Endothelial cell of umbilical vein (primary cell): ENCODE measurements around the gene R3HCC1L. TPM values are rescaled to one million over a fixed set of nuclear protein-coding genes. Genes with fewer than 3 reads are reported as not detected.
"Not testable (repeated sequence)": the region's sequence is repeated elsewhere in the genome, so short reads cannot be mapped to it uniquely, and the experiment has no call there.

Experiments
- BruUV-seq: library from RNA; stranded (reverse); fragments of 400-500 nt; replicated peaks from 2 replicates; lab custom pipeline; 2021; lab: Mats Ljungman, UMichigan
- CTCF ChIA-PET: fragments of 300-600, 350-600 bp; sonication (Branson Sonifier 250); formaldehyde crosslinking; loops from one replicate; lab custom pipeline; 2021; ENCODE audit warnings: antibody characterized with exemption, inconsistent platforms; lab: Charles Lee
- POLR2A ChIA-PET: fragments of 300-600, 350-600 bp; sonication (Branson Sonifier 250); formaldehyde crosslinking; loops from one replicate; lab custom pipeline; 2021; ENCODE audit warnings: antibody characterized with exemption, inconsistent platforms; lab: Charles Lee
- DNase-seq: peaks from one replicate; pipeline ENCODE4 v3.0.0-alpha.2; 2011; ENCODE audit warnings: low read depth, low spot score
- FAIRE-seq: peaks from 2 replicates; lab custom pipeline; 2011; peaks lifted over from hg19 to GRCh38; lab: Jason Lieb, UNC
- H2AFZ ChIP-seq: 2 replicates; pipeline ENCODE4 v1.6.0; 2012; ENCODE audit warnings: low read depth, low read length, control low read depth, inconsistent platforms
- H3K27ac ChIP-seq: 2 replicates; pipeline ENCODE4 v1.5.1; 2011; ENCODE audit warnings: low read depth, mild to moderate bottlenecking, control low read depth, low read length, moderate library complexity; ENCODE audit not compliant: insufficient read depth
- H3K27me3 ChIP-seq, 2 experiments: 2 replicates each; pipeline versions ENCODE4 v1.6.0 to v1.6.1; 2011; ENCODE audit warnings: low read length in 2 of 2, mixed read lengths in 1 of 2; ENCODE audit not compliant: control insufficient read depth in 2 of 2, insufficient read depth in 2 of 2
- H3K36me3 ChIP-seq, 2 experiments: 2 replicates in 1 of 2; 3 replicates in 1 of 2; pipeline ENCODE4 v1.5.1; 2011; ENCODE audit warnings: low read length in 2 of 2, mild to moderate bottlenecking in 1 of 2, moderate library complexity in 1 of 2; ENCODE audit not compliant: control insufficient read depth in 2 of 2, insufficient read depth in 2 of 2; ENCODE audit errors: extremely low read depth in 1 of 2
- H3K4me1 ChIP-seq: 3 replicates; pipeline ENCODE4 v1.5.1; 2011; ENCODE audit warnings: mild to moderate bottlenecking, low read length; ENCODE audit not compliant: control insufficient read depth, insufficient read depth; ENCODE audit errors: extremely low read depth
- H3K4me2 ChIP-seq: 2 replicates; pipeline ENCODE4 v1.6.1; 2011; ENCODE audit warnings: low read length, control low read depth, mixed read lengths; ENCODE audit not compliant: insufficient read depth
- H3K4me3 ChIP-seq, 3 experiments: fragments of 200-600 bp in 1 of 3; sonication (generic), shearing (Covaris generic) in 1 of 3; replicated peaks in 1 of 3; 2 replicates each; pipeline ENCODE4 v1.5.1; 2011 to 2016; ENCODE audit warnings: control low read depth in 3 of 3, low read length in 3 of 3, mild to moderate bottlenecking in 2 of 3, inconsistent platforms in 1 of 3, low read depth in 1 of 3, moderate library complexity in 1 of 3; ENCODE audit not compliant: insufficient read depth in 1 of 3
- H3K79me2 ChIP-seq: 2 replicates; pipeline ENCODE4 v1.6.0; 2012; ENCODE audit warnings: low read length, inconsistent platforms; ENCODE audit not compliant: control insufficient read depth, insufficient read depth
- H3K9ac ChIP-seq: replicated peaks from 2 replicates; pipeline ENCODE3; 2011; ENCODE audit warnings: low read length, control low read depth; ENCODE audit not compliant: insufficient read depth; ENCODE audit errors: extremely low read depth
- H3K9me1 ChIP-seq: replicated peaks from 3 replicates; pipeline ENCODE4 v1.6.0; 2011; ENCODE audit warnings: mild to moderate bottlenecking, low read length; ENCODE audit not compliant: control insufficient read depth, insufficient read depth; ENCODE audit errors: extremely low read depth
- H3K9me3 ChIP-seq: replicated peaks from 2 replicates; pipeline ENCODE4 v1.5.1; 2012; ENCODE audit warnings: low read length, inconsistent platforms; ENCODE audit not compliant: control insufficient read depth, insufficient read depth
- H4K20me1 ChIP-seq: replicated peaks from 2 replicates; pipeline ENCODE3; 2011; ENCODE audit warnings: mild to moderate bottlenecking, low read length; ENCODE audit not compliant: control insufficient read depth, insufficient read depth; ENCODE audit errors: extremely low read depth
- FOS ChIP-seq: IDR thresholded peaks from 2 replicates; pipeline ENCODE4 v1.6.1; 2011; ENCODE audit warnings: mild to moderate bottlenecking, low read length, moderate library complexity, borderline replicate concordance; ENCODE audit not compliant: insufficient read depth
- GATA2 ChIP-seq: IDR thresholded peaks from 2 replicates; pipeline ENCODE4 v1.7.0; 2011; ENCODE audit warnings: low read depth, mild to moderate bottlenecking, moderate library complexity, mixed read lengths, low read length; ENCODE audit not compliant: insufficient read length, insufficient read depth
- JUN ChIP-seq: IDR thresholded peaks from 2 replicates; pipeline ENCODE4 v1.6.1; 2011; ENCODE audit warnings: borderline replicate concordance, low read depth; ENCODE audit not compliant: insufficient read length, insufficient read depth
- MYC ChIP-seq: IDR thresholded peaks from one replicate; pipeline ENCODE4 v1.6.1; 2011; ENCODE audit warnings: mild to moderate bottlenecking, low read depth, low read length
- POLR2A ChIP-seq: IDR thresholded peaks from 2 replicates; pipeline ENCODE4 v1.6.1; 2012; ENCODE audit warnings: low read depth, mild to moderate bottlenecking, control low read depth, low read length
- POLR2AphosphoS5 ChIP-seq: IDR thresholded peaks from 2 replicates; pipeline ENCODE4 v1.6.1; 2012; ENCODE audit warnings: low read depth, mild to moderate bottlenecking, control low read depth, low read length, moderate library complexity; ENCODE audit not compliant: insufficient read depth
- dilution Hi-C: fragments of 300-500 bp; cut with MboI; formaldehyde crosslinking; loops from one replicate; pipeline ENCODE4 v1.15.0; 2019; ENCODE audit warnings: low sequenced_read_pairs; ENCODE audit not compliant: extremely low pct_ligation_motif_present
- intact Hi-C: fragments of 100-400 bp; cut with micrococcal nuclease; formaldehyde crosslinking; loops from one replicate; pipeline ENCODE4 v1.10.0; 2022
- polyA plus RNA-seq, 4 experiments: library from polyadenylated mRNA; depleted of rRNA in 3 of 4; stranded (reverse) in 3 of 4; unstranded in 1 of 4; fragments of >200 nt; gene quantifications; 2 replicates each; pipeline versions ENCODE4 v1.2.1 to v1.2.3, GENCODE V29; 2011 to 2012; ENCODE audit warnings: missing spikeins in 1 of 4
- total RNA-seq: library from RNA; stranded (reverse); gene quantifications from 2 replicates; pipeline ENCODE4 v1.2.3, GENCODE V29; 2021
- TF ChIP-seq, protein P1 (sequence below): IDR thresholded peaks from 2 replicates; pipeline ENCODE4 v1.6.1; 2011; ENCODE audit not compliant: insufficient read depth, insufficient read length

Gene R3HCC1L
- total and polyA plus RNA-seq, 2 donors (not counting 3 experiments of a cell fraction or from before 2014, with no cell fraction given), result 6.3 to 12.4 TPM

DNA sequence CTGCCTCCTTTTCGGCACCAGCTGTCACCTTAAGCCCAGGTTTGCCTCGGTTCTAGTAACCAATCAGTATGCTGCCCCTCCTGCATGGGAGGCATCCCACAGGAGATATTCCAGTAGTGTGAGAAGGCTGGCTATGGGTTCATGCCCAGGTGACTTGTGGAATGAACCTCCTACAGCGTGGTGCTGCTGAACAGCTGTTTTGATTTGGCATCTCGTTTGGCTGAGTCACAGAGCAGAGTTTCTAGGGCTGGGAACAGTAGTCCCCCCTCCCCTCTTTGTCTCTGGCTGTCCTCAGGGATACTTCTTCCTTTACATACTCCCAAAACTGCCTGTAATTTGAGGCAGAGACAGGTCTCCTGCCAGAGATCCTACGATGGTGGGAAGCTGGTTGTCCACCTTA lies 16.1 kb downstream of the R3HCC1L start:
- peaks cover 0 to 2% of the 10 kb centered on the region in 2 experiments for H3K36me3 ChIP-seq
- dilution Hi-C loops, result no loop called here
- intact Hi-C loops, result no loop called here
- H3K9ac ChIP-seq, result no peak overlapping the region
- H3K4me1 ChIP-seq, result no peaks in the 10 kb centered on the region
- no peak overlapping the region for H2AFZ ChIP-seq
- no peaks in the 10 kb centered on the region for H3K9me1 ChIP-seq
- H3K4me3 ChIP-seq, result no peak overlapping the region
- TF ChIP-seq GATA2 (no peak), MYC (no peak), JUN (no peak), POLR2A (no peak), FOS (no peak), POLR2AphosphoS5 (no peak)
- TF ChIP-seq, protein P1, sequence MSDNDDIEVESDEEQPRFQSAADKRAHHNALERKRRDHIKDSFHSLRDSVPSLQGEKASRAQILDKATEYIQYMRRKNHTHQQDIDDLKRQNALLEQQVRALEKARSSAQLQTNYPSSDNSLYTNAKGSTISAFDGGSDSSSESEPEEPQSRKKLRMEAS, result no peak
- peaks cover 2% of the 10 kb centered on the region for H4K20me1 ChIP-seq
- peaks cover 56% of the 10 kb centered on the region for H3K79me2 ChIP-seq
- no peak overlapping the region for H3K27ac ChIP-seq
- H3K9me3 ChIP-seq, result no peaks in the 10 kb centered on the region
- no peak for FAIRE-seq
- ChIA-PET POLR2A (no interaction called here), CTCF (no interaction called here)
- no peaks in the 10 kb centered on the region for H3K27me3 ChIP-seq
- H3K4me2 ChIP-seq, result no peak overlapping the region
- DNase-seq, result no peak
- no TSS peak for BruUV-seq

DNA sequence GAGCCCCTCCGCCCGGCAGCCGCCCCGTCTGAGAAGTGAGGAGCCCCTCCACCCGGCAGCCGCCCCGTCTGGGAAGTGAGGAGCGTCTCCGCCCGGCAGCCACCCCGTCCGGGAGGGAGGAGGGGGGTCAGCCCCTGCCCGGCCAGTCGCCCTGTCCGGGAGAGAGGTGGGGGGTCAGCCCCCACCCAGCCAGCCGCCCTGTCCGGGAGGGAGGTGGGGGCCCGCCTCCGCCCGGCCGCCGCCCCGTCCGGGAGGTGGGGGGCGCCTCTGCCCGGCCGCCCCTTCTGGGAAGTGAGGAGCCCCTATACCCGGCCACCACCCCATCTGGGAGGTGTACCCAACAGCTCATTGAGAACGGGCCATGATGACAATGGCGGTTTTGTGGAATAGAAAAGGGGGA lies 18.3 kb downstream of the R3HCC1L start:
- POLR2A ChIA-PET, H3K4me3 ChIP-seq, H3K36me3 ChIP-seq, intact Hi-C loops, H4K20me1 ChIP-seq, FAIRE-seq, H3K4me1 ChIP-seq, dilution Hi-C loops, H3K9ac ChIP-seq, H3K27me3 ChIP-seq, H3K9me1 ChIP-seq, H2AFZ ChIP-seq, H3K9me3 ChIP-seq, CTCF ChIA-PET, BruUV-seq, H3K4me2 ChIP-seq, DNase-seq, H3K27ac ChIP-seq: not testable (repeated sequence)
- peaks cover 46% of the 10 kb centered on the region for H3K79me2 ChIP-seq

DNA sequence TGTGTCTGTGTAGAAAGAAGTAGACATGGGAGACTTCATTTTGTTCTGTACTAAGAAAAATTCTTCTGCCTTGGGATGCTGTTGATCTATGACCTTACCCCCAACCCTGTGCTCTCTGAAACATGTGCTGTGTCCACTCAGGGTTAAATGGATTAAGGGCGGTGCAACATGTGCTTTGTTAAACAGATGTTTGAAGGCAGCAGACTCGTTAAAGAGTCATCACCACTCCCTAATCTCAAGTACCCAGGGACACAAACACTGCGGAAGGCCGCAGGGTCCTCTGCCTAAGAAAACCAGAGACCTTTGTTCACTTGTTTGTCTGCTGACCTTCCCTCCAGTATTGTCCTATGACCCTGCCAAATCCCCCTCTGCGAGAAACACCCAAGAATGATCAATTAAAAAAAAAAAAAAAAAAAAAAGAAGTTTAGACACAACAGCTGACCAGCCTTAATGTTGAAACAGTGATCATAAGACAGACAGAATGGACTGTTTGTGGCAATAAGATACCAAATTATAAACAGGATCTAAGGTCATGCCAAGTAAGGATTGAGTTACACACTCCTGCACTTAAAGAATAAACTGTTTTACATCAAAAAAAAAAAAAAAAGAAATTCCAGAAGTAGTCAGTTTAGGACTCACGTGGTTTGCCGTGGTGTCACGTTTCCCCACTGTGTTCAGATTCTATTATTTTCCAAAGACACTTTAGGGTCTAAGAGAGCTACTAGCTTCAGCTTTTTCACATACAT lies 18.9 kb downstream of the R3HCC1L start:
- FAIRE-seq, BruUV-seq, H3K27me3 ChIP-seq, dilution Hi-C loops, H4K20me1 ChIP-seq, intact Hi-C loops, H3K27ac ChIP-seq, H2AFZ ChIP-seq, H3K4me3 ChIP-seq, CTCF ChIA-PET, H3K4me1 ChIP-seq, DNase-seq, POLR2A ChIA-PET, H3K9ac ChIP-seq, H3K4me2 ChIP-seq, H3K36me3 ChIP-seq, H3K9me3 ChIP-seq, H3K9me1 ChIP-seq: not testable (repeated sequence)
- peaks cover 43% of the 10 kb centered on the region for H3K79me2 ChIP-seq
